ENCODE results near the gene MBNL1.

The MBNL1 gene

GRCh38 chr3:152381881-152382295 lies 113.2 kb downstream of the MBNL1 start:
- H3K4me2 ChIP-seq, result peak overlapping the region; percentile 19 to 82 (median 45); a peak in 19 of 22 replicates
- H3K36me3 ChIP-seq, result peaks cover 0 to 35% (median 15%) of the 10 kb centered on the region in 11 experiments; a peak in 16 of 22 replicates
- no peaks in the 10 kb centered on the region for H3K27me3 ChIP-seq
- H3K4me1 ChIP-seq, result peaks cover 10 to 70% (median 23%) of the 10 kb centered on the region in 10 experiments
- H3K27ac ChIP-seq, result peak overlapping the region in 6 of 11 experiments; percentile 9 to 28 (median 18); a peak in 7 of 22 replicates
- H3K4me3 ChIP-seq, result peak overlapping the region in 2 of 10 experiments; percentile 2 to 28; a peak in 2 of 20 replicates
- peaks cover 4 to 83% (median 46%) of the 10 kb centered on the region in 11 experiments; a peak in 19 of 22 replicates for H4K20me1 ChIP-seq
- TF ChIP-seq Cebpa-rat (IDR thresholded peaks at IDR 0.05), result no peak
- H3K9me3 ChIP-seq (replicated peaks in 1 of 11), result no peaks in the 10 kb centered on the region
- H3K9ac ChIP-seq, result peak overlapping the region in 3 of 11 experiments; percentile 4 to 8 (median 5); a peak in 3 of 22 replicates

GRCh38 chr3:152382312-152383135 lies 113.8 kb downstream of the MBNL1 start:
- Histone ChIP-seq H3K9ac (peak overlapping the region in 3 of 11 experiments; percentile 4 to 8 (median 5); a peak in 3 of 22 replicates), H3K4me1 (peaks cover 5 to 64% (median 17%) of the 10 kb centered on the region in 10 experiments; a peak in 19 of 20 replicates), H3K36me3 (peaks cover 0 to 32% (median 13%) of the 10 kb centered on the region in 11 experiments; a peak in 16 of 22 replicates), H3K27me3 (no peaks in the 10 kb centered on the region), H4K20me1 (peaks cover 0 to 83% (median 40%) of the 10 kb centered on the region in 11 experiments; a peak in 17 of 22 replicates), H3K4me2 (peak overlapping the region; percentile 3 to 82 (median 45); a peak in 20 of 22 replicates), H3K27ac (peak overlapping the region in 7 of 11 experiments; percentile 9 to 28 (median 17); a peak in 8 of 22 replicates), H3K4me3 (peak overlapping the region in 2 of 10 experiments; percentile 2 to 28; a peak in 2 of 20 replicates), H3K9me3 (replicated peaks in 1 of 11) (no peaks in the 10 kb centered on the region)
- TF ChIP-seq Cebpa-rat (IDR thresholded peaks at IDR 0.05), result no peak

- H3K36me3 ChIP-seq, result peaks cover 0 to 25% (median 9%) of the 10 kb centered on the region in 11 experiments; a peak in 15 of 22 replicates
- peaks cover 5 to 57% (median 17%) of the 10 kb centered on the region in 10 experiments; a peak in 19 of 20 replicates for H3K4me1 ChIP-seq
- H3K4me2 ChIP-seq, result peak overlapping the region in 7 of 11 experiments; percentile 27 to 82 (median 54); a peak in 10 of 22 replicates
- 0 out of 20 replicates have a peak overlapping the region, but pooled peaks of 1 of the 10 experiments have one; percentile 2 for H3K4me3 ChIP-seq
- no peak for TF ChIP-seq Cebpa-rat (IDR thresholded peaks at IDR 0.05)
- H3K9ac ChIP-seq, result peak overlapping the region in 1 of 11 experiments; percentile 5; a peak in 1 of 22 replicates
- no peaks in the 10 kb centered on the region for H3K27me3 ChIP-seq
- peaks cover 0 to 83% (median 41%) of the 10 kb centered on the region in 11 experiments; a peak in 16 of 22 replicates for H4K20me1 ChIP-seq
- H3K9me3 ChIP-seq (replicated peaks in 1 of 11), result no peaks in the 10 kb centered on the region
- 0 out of 22 replicates have a peak overlapping the region, but pooled peaks of 2 of the 11 experiments have one; percentile 3 to 17 for H3K27ac ChIP-seq
These were observed 114.4 kb downstream of the MBNL1 start for GRCh38 chr3:152383136-152383606.

GRCh38 chr3:152384412-152384811 lies 115.7 kb downstream of the MBNL1 start:
- H3K4me1 ChIP-seq, result peaks cover 5 to 45% (median 17%) of the 10 kb centered on the region in 10 experiments; a peak in 19 of 20 replicates
- H3K4me3 ChIP-seq, result no peak overlapping the region
- no peaks in the 10 kb centered on the region for H3K9me3 ChIP-seq (replicated peaks in 1 of 11)
- no peak overlapping the region for H3K9ac ChIP-seq
- H3K36me3 ChIP-seq, result peaks cover 0 to 18% (median 10%) of the 10 kb centered on the region in 11 experiments; a peak in 8 of 22 replicates
- H4K20me1 ChIP-seq, result peaks cover 0 to 82% (median 45%) of the 10 kb centered on the region in 11 experiments; a peak in 17 of 22 replicates
- no peak overlapping the region for H3K27ac ChIP-seq
- no peaks in the 10 kb centered on the region for H3K27me3 ChIP-seq
- TF ChIP-seq Cebpa-rat (IDR thresholded peaks at IDR 0.05), result no peak
- H3K4me2 ChIP-seq, result no peak overlapping the region

DNA sequence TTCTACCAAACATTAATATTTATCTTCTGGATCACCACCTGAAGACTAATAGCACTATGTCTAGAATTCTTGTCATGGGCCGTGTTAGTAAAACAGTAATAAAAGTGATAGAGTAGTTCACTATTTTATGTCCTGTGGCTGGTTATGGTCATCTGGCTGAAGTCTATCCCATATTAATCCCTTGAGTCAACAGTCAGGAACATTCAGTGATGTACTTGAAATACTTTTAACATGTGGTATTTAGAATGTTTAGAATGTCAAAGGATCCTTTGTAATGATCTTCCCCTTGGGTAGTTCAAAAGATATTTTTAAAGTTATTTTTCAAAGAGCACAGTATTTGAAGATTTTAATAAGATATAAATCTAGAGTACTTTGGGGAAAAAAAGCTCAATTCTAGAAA lies 117.0 kb downstream of the MBNL1 start:
- no peak overlapping the region for H3K27ac ChIP-seq
- no peak for TF ChIP-seq Cebpa-rat (IDR thresholded peaks at IDR 0.05)
- H3K4me3 ChIP-seq, result no peak overlapping the region
- peaks cover 5 to 31% (median 17%) of the 10 kb centered on the region in 10 experiments; a peak in 19 of 20 replicates for H3K4me1 ChIP-seq
- H4K20me1 ChIP-seq, result peaks cover 3 to 86% (median 57%) of the 10 kb centered on the region in 11 experiments; a peak in 19 of 22 replicates
- peaks cover 0 to 24% (median 13%) of the 10 kb centered on the region in 11 experiments; a peak in 10 of 22 replicates for H3K36me3 ChIP-seq
- H3K9ac ChIP-seq, result no peak overlapping the region
- no peaks in the 10 kb centered on the region for H3K27me3 ChIP-seq
- H3K9me3 ChIP-seq (replicated peaks in 1 of 11), result no peaks in the 10 kb centered on the region
- H3K4me2 ChIP-seq, result no peak overlapping the region

GRCh38 chr3:152386208-152386607 lies 117.5 kb downstream of the MBNL1 start:
- Histone ChIP-seq H3K9me3 (replicated peaks in 1 of 11) (no peaks in the 10 kb centered on the region), H3K4me1 (peaks cover 5 to 27% (median 16%) of the 10 kb centered on the region in 10 experiments; a peak in 19 of 20 replicates), H3K27ac (no peak overlapping the region), H3K4me2 (no peak overlapping the region), H3K36me3 (peaks cover 0 to 25% (median 13%) of the 10 kb centered on the region in 11 experiments; a peak in 10 of 22 replicates), H3K9ac (no peak overlapping the region), H3K4me3 (no peak overlapping the region), H3K27me3 (no peaks in the 10 kb centered on the region), H4K20me1 (peaks cover 5 to 90% (median 61%) of the 10 kb centered on the region in 11 experiments; a peak in 19 of 22 replicates)
- no peak for TF ChIP-seq Cebpa-rat (IDR thresholded peaks at IDR 0.05)

- Histone ChIP-seq H3K27ac (no peak overlapping the region), H3K36me3 (peaks cover 0 to 21% (median 12%) of the 10 kb centered on the region in 11 experiments; a peak in 10 of 22 replicates), H3K9me3 (replicated peaks in 1 of 11) (no peaks in the 10 kb centered on the region), H3K4me3 (no peak overlapping the region), H3K4me1 (peaks cover 0 to 5% (median 0%) of the 10 kb centered on the region in 10 experiments; a peak in 3 of 20 replicates), H4K20me1 (peaks cover 16 to 94% (median 69%) of the 10 kb centered on the region in 11 experiments; a peak in 20 of 22 replicates), H3K4me2 (no peak overlapping the region), H3K27me3 (no peaks in the 10 kb centered on the region), H3K9ac (no peak overlapping the region)
- no peak for TF ChIP-seq Cebpa-rat (IDR thresholded peaks at IDR 0.05)
These were observed 119.9 kb downstream of the MBNL1 start for GRCh38 chr3:152388631-152389030.

- no peak for TF ChIP-seq Cebpa-rat (IDR thresholded peaks at IDR 0.05)
- H3K4me1 ChIP-seq, result peaks cover 0 to 4% (median 0%) of the 10 kb centered on the region in 10 experiments; a peak in 2 of 20 replicates
These were observed 120.7 kb downstream of the MBNL1 start for GRCh38 chr3:152389316-152389934.

More at GRCh38 chr3:152389316-152389934, 120.7 kb downstream of the MBNL1 start:
- Histone ChIP-seq H4K20me1 (peaks cover 16 to 95% (median 67%) of the 10 kb centered on the region in 11 experiments; a peak in 20 of 22 replicates), H3K9ac (no peak overlapping the region), H3K27ac (no peak overlapping the region), H3K4me2 (no peak overlapping the region), H3K27me3 (no peaks in the 10 kb centered on the region), H3K4me3 (no peak overlapping the region), H3K36me3 (peaks cover 0 to 29% (median 15%) of the 10 kb centered on the region in 11 experiments; a peak in 14 of 22 replicates), H3K9me3 (replicated peaks in 1 of 11) (no peaks in the 10 kb centered on the region)

Measured in BLaER1 treated with 17β-estradiol and CSF1 and Interleukin-3, amounts not matched to agents 10 nM and 100 nM (cell line).